HFFc6 (cell line): ENCODE data around the gene EBF3. TPM values are rescaled to one million over a fixed set of nuclear protein-coding genes. Genes with fewer than 3 reads are reported as not detected.

Experiments
- DNase-seq: peaks from one replicate; pipeline ENCODE4 v3.0.0-alpha.2; 2018
- H3K27ac Mint-ChIP-seq: 2 replicates; pipeline ENCODE4 v1.8.0; 2020; ENCODE audit warnings: mild to moderate bottlenecking, mixed read lengths
- H3K27me3 Mint-ChIP-seq: 2 replicates; pipeline ENCODE4 v1.8.0; 2021; ENCODE audit warnings: mild to moderate bottlenecking, moderate library complexity, mixed read lengths; ENCODE audit not compliant: insufficient read depth
- H3K36me3 Mint-ChIP-seq: 2 replicates; pipeline ENCODE4 v1.8.0; 2021; ENCODE audit warnings: low read depth, mixed read lengths
- H3K4me1 Mint-ChIP-seq: 2 replicates; pipeline ENCODE4 v1.8.0; 2020; ENCODE audit warnings: low read depth, mixed read lengths
- H3K4me3 Mint-ChIP-seq: 2 replicates; pipeline ENCODE4 v1.8.0; 2020; ENCODE audit warnings: mild to moderate bottlenecking, moderate library complexity, mixed read lengths
- H3K9me3 Mint-ChIP-seq: 2 replicates; pipeline ENCODE4 v1.8.0; 2020; ENCODE audit warnings: mild to moderate bottlenecking, mixed read lengths
- total RNA-seq, 6 experiments: library from RNA; stranded (reverse); fragmentation: NEBNext Ultra II Directional; extraction: Animal tissue kit (Norgen Biotek cat#: 25700); gene quantifications; 2 replicates in 1 of 6; 3 replicates in 5 of 6; pipeline ENCODE4 v1.2.3, GENCODE V29; 2021
- TF ChIP-seq, protein P1 (sequence below): fragments of 200-600 bp; sonication (generic); IDR thresholded peaks from 2 replicates; pipeline ENCODE4 v1.5.0; 2021; ENCODE audit warnings: antibody characterized with exemption, mild to moderate bottlenecking

EBF3 gene
- total RNA-seq, 6 experiments from 2014 or later = 0.14 to 0.39 (median 0.21) TPM; not detected in 2

DNA sequence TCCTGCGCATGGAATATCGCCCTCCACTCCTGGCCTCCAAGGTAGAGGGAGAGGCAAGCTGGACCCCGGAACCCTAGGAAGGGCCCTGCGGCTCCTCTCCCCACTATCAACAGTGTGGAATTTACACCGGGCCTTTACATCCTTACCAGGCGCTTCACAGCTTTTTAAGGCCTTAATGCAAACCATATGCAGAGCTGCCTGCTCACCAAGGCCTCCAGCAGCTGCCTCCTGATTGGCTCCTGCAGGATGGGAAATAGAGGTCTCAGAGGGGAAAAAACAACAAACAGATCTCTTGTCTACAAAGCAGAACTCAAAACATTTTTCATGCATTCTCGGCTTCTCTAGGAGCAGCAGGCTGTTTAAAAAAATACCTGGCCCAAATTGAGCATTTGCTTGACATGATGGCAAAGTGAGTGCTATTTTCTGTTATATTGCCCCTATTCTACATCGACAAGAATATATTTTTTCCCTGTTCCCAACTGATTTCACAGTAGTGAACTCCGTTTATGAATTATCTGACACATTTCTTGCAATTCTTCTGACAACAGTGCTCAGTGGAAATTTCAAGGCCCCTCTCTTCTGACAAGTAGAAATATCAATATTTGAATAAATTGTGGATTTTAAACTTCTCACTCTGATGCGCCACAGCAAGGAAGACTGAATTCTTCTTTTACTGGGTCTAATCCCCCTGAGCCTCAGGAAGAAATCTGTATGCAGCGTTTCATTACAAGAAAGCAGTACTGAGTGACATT, 51.7 kb downstream of the EBF3 start:
- Mint-ChIP-seq H3K36me3 (no peaks in the 10 kb centered on the region), H3K4me3 (no peak overlapping the region), H3K27ac (no peak overlapping the region), H3K9me3 (peaks cover 12% of the 10 kb centered on the region; the same call in 1 of the 2 replicates), H3K4me1 (no peaks in the 10 kb centered on the region), H3K27me3 (peaks cover 6% of the 10 kb centered on the region; the same call in 1 of the 2 replicates)
- DNase-seq = no peak
- TF ChIP-seq, protein P1, sequence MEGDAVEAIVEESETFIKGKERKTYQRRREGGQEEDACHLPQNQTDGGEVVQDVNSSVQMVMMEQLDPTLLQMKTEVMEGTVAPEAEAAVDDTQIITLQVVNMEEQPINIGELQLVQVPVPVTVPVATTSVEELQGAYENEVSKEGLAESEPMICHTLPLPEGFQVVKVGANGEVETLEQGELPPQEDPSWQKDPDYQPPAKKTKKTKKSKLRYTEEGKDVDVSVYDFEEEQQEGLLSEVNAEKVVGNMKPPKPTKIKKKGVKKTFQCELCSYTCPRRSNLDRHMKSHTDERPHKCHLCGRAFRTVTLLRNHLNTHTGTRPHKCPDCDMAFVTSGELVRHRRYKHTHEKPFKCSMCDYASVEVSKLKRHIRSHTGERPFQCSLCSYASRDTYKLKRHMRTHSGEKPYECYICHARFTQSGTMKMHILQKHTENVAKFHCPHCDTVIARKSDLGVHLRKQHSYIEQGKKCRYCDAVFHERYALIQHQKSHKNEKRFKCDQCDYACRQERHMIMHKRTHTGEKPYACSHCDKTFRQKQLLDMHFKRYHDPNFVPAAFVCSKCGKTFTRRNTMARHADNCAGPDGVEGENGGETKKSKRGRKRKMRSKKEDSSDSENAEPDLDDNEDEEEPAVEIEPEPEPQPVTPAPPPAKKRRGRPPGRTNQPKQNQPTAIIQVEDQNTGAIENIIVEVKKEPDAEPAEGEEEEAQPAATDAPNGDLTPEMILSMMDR = no peak

- Mint-ChIP-seq H3K27me3 (peaks cover 6% of the 10 kb centered on the region; the same call in 1 of the 2 replicates), H3K27ac (no peak overlapping the region), H3K9me3 (peaks cover 12% of the 10 kb centered on the region; the same call in 1 of the 2 replicates), H3K4me3 (no peak overlapping the region), H3K36me3 (no peaks in the 10 kb centered on the region), H3K4me1 (no peaks in the 10 kb centered on the region)
- no peak for DNase-seq
- TF ChIP-seq, protein P1 = no peak
Observed at GRCh38 chr10:129911451-129912165, 52.5 kb downstream of the EBF3 start.

- TF ChIP-seq, protein P1 = no peak
- peaks cover 4% of the 10 kb centered on the region; the same call in 1 of the 2 replicates for H3K27me3 Mint-ChIP-seq
- H3K27ac Mint-ChIP-seq = no peak overlapping the region
- DNase-seq = no peak
- H3K9me3 Mint-ChIP-seq = peaks cover 12% of the 10 kb centered on the region; the same call in 1 of the 2 replicates
- H3K36me3 Mint-ChIP-seq = no peaks in the 10 kb centered on the region
- H3K4me3 Mint-ChIP-seq = no peak overlapping the region
- H3K4me1 Mint-ChIP-seq = no peaks in the 10 kb centered on the region
Observed at GRCh38 chr10:129910861-129911260, 53.2 kb downstream of the EBF3 start.

DNA sequence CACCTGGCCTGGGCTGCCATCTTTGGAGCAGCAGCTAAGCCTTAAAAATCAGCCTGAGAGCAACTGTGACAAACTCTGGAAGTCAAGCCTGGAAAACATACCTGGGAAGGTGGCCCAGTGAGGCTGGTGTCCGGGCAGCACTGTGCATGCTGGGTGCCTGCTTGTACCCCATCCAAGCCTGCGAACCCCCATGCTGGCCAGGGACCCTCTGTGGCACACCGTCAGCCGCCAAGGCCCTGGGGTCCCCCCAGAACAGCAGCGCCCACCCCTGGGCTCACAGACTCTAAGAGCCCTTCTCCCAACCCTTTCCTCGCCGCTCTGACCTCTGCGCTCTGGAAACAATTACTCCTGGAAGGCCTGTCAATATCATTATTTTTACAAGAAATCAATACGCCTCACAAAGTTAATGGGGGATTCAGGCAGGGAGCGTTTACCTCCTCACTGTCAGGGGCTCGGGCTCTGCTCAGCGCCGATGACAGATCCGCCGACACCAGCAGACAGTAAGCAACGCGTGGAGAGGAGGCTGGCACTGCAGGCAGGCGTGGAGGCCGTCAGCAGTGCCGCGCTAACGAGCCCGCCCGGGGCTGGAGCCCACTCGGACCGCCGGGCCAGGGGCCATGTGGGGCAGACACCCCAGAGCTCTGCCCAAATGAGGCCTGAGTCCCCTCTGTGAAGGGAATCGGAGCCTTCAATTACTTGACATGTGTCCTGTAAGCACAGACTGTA, 54.4 kb downstream of the EBF3 start:
- no peaks in the 10 kb centered on the region for H3K4me1 Mint-ChIP-seq
- H3K4me3 Mint-ChIP-seq = no peak overlapping the region
- peaks cover 5% of the 10 kb centered on the region; the same call in 1 of the 2 replicates for H3K9me3 Mint-ChIP-seq
- H3K27me3 Mint-ChIP-seq = peaks cover under 1% of the 10 kb centered on the region; the same call in 1 of the 2 replicates
- H3K36me3 Mint-ChIP-seq = no peaks in the 10 kb centered on the region
- TF ChIP-seq, protein P1 = no peak
- no peak for DNase-seq
- H3K27ac Mint-ChIP-seq = no peak overlapping the region

DNA sequence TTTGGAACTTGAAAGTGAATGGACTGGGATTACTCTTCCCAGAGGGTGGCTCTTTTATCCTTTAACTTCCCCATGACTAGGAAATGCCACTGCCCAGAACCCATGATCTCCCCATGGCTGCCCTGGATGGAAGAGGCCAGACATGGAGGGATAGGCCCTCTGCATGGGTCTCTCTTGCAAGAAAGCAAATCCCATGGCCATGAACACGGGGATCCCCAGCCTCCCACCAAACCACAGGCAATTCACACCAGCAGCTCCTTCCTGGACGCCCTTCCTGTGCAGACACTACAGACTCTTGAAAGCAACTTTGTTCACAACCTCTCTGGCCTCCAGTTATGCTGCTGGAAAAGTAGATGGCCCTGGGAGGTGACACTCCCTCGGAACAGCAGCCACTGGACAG, 55.0 kb downstream of the EBF3 start:
- no peak for DNase-seq
- peaks cover 7% of the 10 kb centered on the region for H3K9me3 Mint-ChIP-seq
- TF ChIP-seq, protein P1 = no peak
- no peaks in the 10 kb centered on the region for H3K27me3 Mint-ChIP-seq
- H3K27ac Mint-ChIP-seq = no peak overlapping the region
- no peaks in the 10 kb centered on the region for H3K36me3 Mint-ChIP-seq
- H3K4me1 Mint-ChIP-seq = no peaks in the 10 kb centered on the region
- H3K4me3 Mint-ChIP-seq = no peak overlapping the region
